Lower leg skin (tissue), 3 donors: ENCODE results near the gene SEC31A.

Experiments used
- CTCF ChIP-seq, 3 donors: fragments of 450-650 bp; IDR thresholded peaks; one replicate each; pipeline ENCODE4 v1.5.1; 2016; ENCODE audit warnings: antibody characterized with exemption in 3 of 3, mild to moderate bottlenecking in 3 of 3, moderate library complexity in 2 of 3
- POLR2A ChIP-seq, 2 donors: fragments of 450-650 bp; IDR thresholded peaks; one replicate each; pipeline ENCODE4 v1.6.1; 2016 to 2017; ENCODE audit warnings: antibody characterized with exemption in 2 of 2, mild to moderate bottlenecking in 1 of 2, moderate library complexity in 1 of 2

- TF ChIP-seq CTCF (IDR thresholded peaks at IDR 0.05) (no peak), POLR2A (IDR thresholded peaks at IDR 0.05) (no peak)
These were observed 1.5 kb upstream of the SEC31A start for GRCh38 chr4:82892467-82892802.
